ENCODE results near the gene KCTD10. TPM values are rescaled to one million over a fixed set of nuclear protein-coding genes. Genes with fewer than 3 reads are reported as not detected.
"Not testable (repeated sequence)": the region's sequence is repeated elsewhere in the genome, so short reads cannot be mapped to it uniquely, and the experiment has no call there.

KCTD10 gene
- total and polyA plus RNA-seq, 7 donors: 53.5 to 123 (median 82.8) TPM

DNA sequence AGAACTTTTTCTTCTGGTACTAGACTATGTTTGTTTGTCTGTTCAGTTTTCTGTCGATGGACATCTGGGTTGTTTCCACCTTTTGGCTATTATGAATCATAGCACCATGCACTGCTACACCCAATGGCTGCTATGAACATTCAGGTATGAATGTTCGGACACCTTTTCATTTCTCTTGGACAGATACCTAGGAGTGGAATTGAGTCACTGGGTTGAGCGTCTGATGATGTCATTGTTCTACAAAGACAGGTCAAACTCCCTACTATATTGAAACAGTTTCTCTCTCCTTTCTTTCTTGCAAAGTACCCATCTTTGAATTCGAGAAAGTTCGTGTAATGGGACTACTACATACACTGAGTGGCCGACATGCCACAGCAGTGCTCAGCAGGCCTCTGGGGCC is 44.7 kb downstream of the KCTD10 start:
- 39 to 72% methylated on average over 6 of the region's 6 CpGs for WGBS, 2 donors
- Histone ChIP-seq H3K4me3 (no peak overlapping the region), H3K27ac (no peak overlapping the region), H3K27me3 (no peaks in the 10 kb centered on the region), H3K9me3 (no peaks in the 10 kb centered on the region), H3K4me1 (peaks cover 0 to 13% (median 10%) of the 10 kb centered on the region in 4 donors), H3K36me3 (no peaks in the 10 kb centered on the region)
- DNase-seq: no peak
- intact Hi-C loops (cut with DNase I): no loop called here
- TF ChIP-seq EP300 (IDR thresholded peaks at IDR 0.05) (no peak), CTCF (IDR thresholded peaks at IDR 0.05) (no peak), POLR2AphosphoS5 (IDR thresholded peaks at IDR 0.05) (no peak), POLR2A (IDR thresholded peaks at IDR 0.05) (no peak)

- TF ChIP-seq CTCF (IDR thresholded peaks at IDR 0.05): no peak
- no peak for TF ChIP-seq POLR2AphosphoS5 (IDR thresholded peaks at IDR 0.05)
- TF ChIP-seq POLR2A (IDR thresholded peaks at IDR 0.05): no peak
- TF ChIP-seq EP300 (IDR thresholded peaks at IDR 0.05): no peak
- 90 to 92% methylated on average over 6 of the region's 6 CpGs for WGBS, 2 donors
- no peaks in the 10 kb centered on the region for H3K36me3 ChIP-seq
- intact Hi-C loops (cut with DNase I): no loop called here
- no peak overlapping the region for H3K4me3 ChIP-seq
- peaks cover 0 to 13% (median 10%) of the 10 kb centered on the region in 4 donors for H3K4me1 ChIP-seq
- H3K27me3 ChIP-seq: no peaks in the 10 kb centered on the region
- H3K27ac ChIP-seq: no peak overlapping the region
- no peak for DNase-seq
- H3K9me3 ChIP-seq: no peaks in the 10 kb centered on the region
Observed at GRCh38 chr12:109430244-109430643, 46.9 kb downstream of the KCTD10 start.

GRCh38 chr12:109428804-109429203 is 48.3 kb downstream of the KCTD10 start:
- H3K27me3 ChIP-seq, H3K27ac ChIP-seq, H3K36me3 ChIP-seq, H3K9me3 ChIP-seq, DNase-seq, H3K4me3 ChIP-seq: not testable (repeated sequence)
- H3K4me1 ChIP-seq: peaks cover 0 to 13% (median 10%) of the 10 kb centered on the region in 4 donors
- intact Hi-C loops (cut with DNase I): loop anchor here (1.0 kb wide), 1 partner anchor 48 kb away; the partner anchor contains the start of genes KCTD10 and UBE3B
- WGBS, 2 donors: 94 to 95% methylated on average over 3 of the region's 3 CpGs

- 18 to 26% methylated on average over 8 of the region's 8 CpGs for WGBS, 2 donors
- H3K9me3 ChIP-seq: no peaks in the 10 kb centered on the region
- TF ChIP-seq POLR2AphosphoS5 (IDR thresholded peaks at IDR 0.05) (peak in 1 of 4 donors; percentile 39), CTCF (IDR thresholded peaks at IDR 0.05) (peak; percentile 76 to 98 (median 88)), POLR2A (IDR thresholded peaks at IDR 0.05) (no peak)
- H3K36me3 ChIP-seq: no peaks in the 10 kb centered on the region
- peaks cover 0 to 7% (median 5%) of the 10 kb centered on the region in 4 donors for H3K4me1 ChIP-seq
- no peak overlapping the region for H3K27ac ChIP-seq
- no peaks in the 10 kb centered on the region for H3K27me3 ChIP-seq
- H3K4me3 ChIP-seq: no peak overlapping the region
- intact Hi-C loops (cut with DNase I): loop anchor here (1.0 kb wide), 1 partner anchor 49 kb away; the partner anchor contains the start of genes KCTD10 and UBE3B
- peak; percentile 91 for DNase-seq
Observed at GRCh38 chr12:109428037-109428629, 49.0 kb downstream of the KCTD10 start.

DNA sequence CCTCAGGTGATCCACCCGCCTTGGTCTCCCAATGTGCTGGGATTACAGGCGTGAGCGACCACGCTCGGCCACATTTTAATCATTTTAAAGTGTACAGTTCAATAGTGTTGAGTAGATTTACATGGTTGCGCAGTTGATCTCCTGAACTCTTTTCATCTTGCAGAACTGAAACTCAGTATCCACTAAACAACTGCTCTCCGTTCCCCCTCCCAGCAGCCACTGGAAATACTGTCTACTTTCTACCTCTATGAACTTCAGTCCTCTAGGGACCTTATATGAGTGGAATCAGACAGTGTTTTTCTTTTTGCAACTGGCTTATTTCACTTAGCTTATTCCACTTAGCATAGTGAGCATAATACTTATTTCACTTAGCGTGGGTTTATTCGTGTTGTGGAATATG is 53.7 kb downstream of the KCTD10 start:
- no peaks in the 10 kb centered on the region for H3K9me3 ChIP-seq
- no peak for TF ChIP-seq EP300 (IDR thresholded peaks at IDR 0.05)
- TF ChIP-seq CTCF (IDR thresholded peaks at IDR 0.05): no peak
- no peak for TF ChIP-seq POLR2A (IDR thresholded peaks at IDR 0.05)
- H3K36me3 ChIP-seq: no peaks in the 10 kb centered on the region
- no peaks in the 10 kb centered on the region for H3K27me3 ChIP-seq
- no peak overlapping the region for H3K27ac ChIP-seq
- intact Hi-C loops (cut with DNase I): no loop called here
- 87 to 88% methylated on average over 9 of the region's 9 CpGs for WGBS, 2 donors
- H3K4me3 ChIP-seq: no peak overlapping the region
- H3K4me1 ChIP-seq: no peaks in the 10 kb centered on the region
- DNase-seq: no peak
